IMR-90 (cell line): ENCODE measurements around the gene CARTPT. TPM values are rescaled to one million over a fixed set of nuclear protein-coding genes. Genes with fewer than 3 reads are reported as not detected.

ENCODE experiments used
- ATAC-seq: fragments of 200-7000 bp; cut with Tn5 transposase; 2 replicates; pipeline ENCODE4 v1.9.1; 2020; ENCODE audit warnings: low read depth, mild to moderate bottlenecking, moderate library complexity
- BruUV-seq: library from RNA; stranded (reverse); fragments of 400-500 nt; replicated peaks from 2 replicates; lab custom pipeline; 2021; lab: Mats Ljungman, UMichigan
- CTCF ChIA-PET: fragments of 300-600 bp; formaldehyde crosslinking; extraction: SDS; loops from one replicate; lab custom pipeline; 2021; ENCODE audit warnings: antibody characterized with exemption; lab: Yijun Ruan, JAX
- POLR2A ChIA-PET: fragments of 300-600 bp; sonication (Branson Sonifier 250); formaldehyde crosslinking; loops from one replicate; lab custom pipeline; 2022; ENCODE audit warnings: antibody characterized with exemption; ENCODE audit not compliant: unreplicated experiment; lab: Charles Lee
- DNase-seq: peaks from one replicate; pipeline ENCODE4 v3.0.0; 2013
- H2AFZ ChIP-seq: replicated peaks from 2 replicates; pipeline ENCODE3; 2013; ENCODE audit warnings: low read length, mild to moderate bottlenecking; ENCODE audit not compliant: poor library complexity
- H2AK5ac ChIP-seq: 2 replicates; pipeline ENCODE4 v1.6.1; 2013; ENCODE audit warnings: low read depth, low read length, inconsistent platforms
- H2AK9ac ChIP-seq: replicated peaks from 2 replicates; pipeline ENCODE3; 2013; ENCODE audit warnings: mild to moderate bottlenecking, low read depth, low read length, moderate library complexity; ENCODE audit not compliant: poor library complexity
- H2BK120ac ChIP-seq: 2 replicates; pipeline ENCODE4 v1.6.1; 2013; ENCODE audit warnings: low read depth, low read length, inconsistent platforms
- H2BK15ac ChIP-seq: 3 replicates; pipeline ENCODE4 v1.6.1; 2013; ENCODE audit warnings: low read depth, low read length, inconsistent platforms
- H2BK20ac ChIP-seq: 2 replicates; pipeline ENCODE4 v1.6.1; 2013; ENCODE audit warnings: low read depth, mild to moderate bottlenecking, inconsistent platforms, low read length, moderate library complexity
- H2BK5ac ChIP-seq: 2 replicates; pipeline ENCODE4 v1.6.1; 2013; ENCODE audit warnings: mild to moderate bottlenecking, low read depth, low read length, inconsistent platforms; ENCODE audit not compliant: poor library complexity, severe bottlenecking
- H3K14ac ChIP-seq: replicated peaks from 2 replicates; pipeline ENCODE4 v1.6.1; 2013; ENCODE audit warnings: low read depth, low read length, inconsistent platforms
- H3K18ac ChIP-seq: 2 replicates; pipeline ENCODE4 v1.6.1; 2013; ENCODE audit warnings: low read depth, low read length, control low read depth
- H3K23ac ChIP-seq: 2 replicates; pipeline ENCODE4 v1.6.1; 2013; ENCODE audit warnings: low read depth, low read length, inconsistent platforms
- H3K27ac ChIP-seq: 2 replicates; pipeline ENCODE4 v1.5.1; 2013; ENCODE audit warnings: mild to moderate bottlenecking, control low read depth, low read length; ENCODE audit not compliant: insufficient read depth
- H3K27me3 ChIP-seq: 2 replicates; pipeline ENCODE4 v1.6.1; 2013; ENCODE audit warnings: low read length; ENCODE audit not compliant: control insufficient read depth, insufficient read depth
- H3K36me3 ChIP-seq: 2 replicates; pipeline ENCODE4 v1.6.1; 2013; ENCODE audit warnings: low read length, mixed read lengths; ENCODE audit not compliant: control insufficient read depth, insufficient read depth
- H3K4ac ChIP-seq: 2 replicates; pipeline ENCODE4 v1.6.1; 2013; ENCODE audit warnings: low read depth, low read length, inconsistent platforms
- H3K4me1 ChIP-seq: 2 replicates; pipeline ENCODE4 v1.6.1; 2013; ENCODE audit warnings: low read length, mixed read lengths; ENCODE audit not compliant: control insufficient read depth, insufficient read depth
- H3K4me2 ChIP-seq: 2 replicates; pipeline ENCODE4 v1.6.1; 2013; ENCODE audit warnings: low read depth, mild to moderate bottlenecking, control low read depth, low read length, moderate library complexity
- H3K4me3 ChIP-seq: 2 replicates; pipeline ENCODE4 v1.5.1; 2013; ENCODE audit warnings: low read depth, mild to moderate bottlenecking, control low read depth, low read length, moderate library complexity; ENCODE audit not compliant: insufficient read depth
- H3K56ac ChIP-seq: 2 replicates; pipeline ENCODE4 v1.6.1; 2013; ENCODE audit warnings: low read length, inconsistent platforms; ENCODE audit not compliant: insufficient read depth; ENCODE audit errors: extremely low read depth
- H3K79me1 ChIP-seq, 2 experiments: 2 replicates each; pipeline ENCODE4 v1.6.1; 2013; ENCODE audit warnings: low read length in 2 of 2, inconsistent platforms in 1 of 2, low read depth in 1 of 2
- H3K9ac ChIP-seq: 2 replicates; pipeline ENCODE4 v1.6.1; 2013; ENCODE audit warnings: low read depth, low read length, control low read depth
- H3K9me1 ChIP-seq: 2 replicates; pipeline ENCODE4 v1.6.1; 2013; ENCODE audit warnings: low read length, inconsistent platforms; ENCODE audit not compliant: insufficient read depth
- H3K9me3 ChIP-seq: 2 replicates; pipeline ENCODE4 v1.6.1; 2013; ENCODE audit warnings: low read length; ENCODE audit not compliant: control insufficient read depth, insufficient read depth
- H4K20me1 ChIP-seq: 2 replicates; pipeline ENCODE4 v1.6.1; 2013; ENCODE audit warnings: low read length, inconsistent platforms; ENCODE audit not compliant: insufficient read depth
- H4K5ac ChIP-seq: 2 replicates; pipeline ENCODE4 v1.6.1; 2013; ENCODE audit warnings: mild to moderate bottlenecking, low read depth, low read length, control low read depth
- H4K8ac ChIP-seq, 2 experiments: 2 replicates each; pipeline ENCODE4 v1.6.1; 2013; ENCODE audit warnings: low read depth in 2 of 2, low read length in 2 of 2, control low read depth in 1 of 2, inconsistent platforms in 1 of 2
- H4K91ac ChIP-seq: 2 replicates; pipeline ENCODE4 v1.6.1; 2013; ENCODE audit warnings: low read depth, low read length, inconsistent platforms; ENCODE audit not compliant: insufficient read depth
- BHLHE40 ChIP-seq: fragments of 150-350 bp; IDR thresholded peaks from 2 replicates; pipeline ENCODE4 v1.6.1; 2016; ENCODE audit warnings: mild to moderate bottlenecking, low read depth, low read length
- CEBPB ChIP-seq: IDR thresholded peaks from 2 replicates; pipeline ENCODE4 v1.6.1; 2012; ENCODE audit warnings: low read depth, low read length, improper control_type of control experiment
- CHD1 ChIP-seq: IDR thresholded peaks from 2 replicates; pipeline ENCODE4 v1.6.1; 2012; ENCODE audit warnings: low read depth, low read length, improper control_type of control experiment
- CTCF ChIP-seq: conservative IDR thresholded peaks from 2 replicates; pipeline ENCODE4 v1.5.1; 2012; ENCODE audit warnings: mild to moderate bottlenecking, low read depth, low read length, improper control_type of control experiment
- ELK1 ChIP-seq: fragments of 150-350 bp; IDR thresholded peaks from 2 replicates; pipeline ENCODE4 v1.6.1; 2016; ENCODE audit warnings: low read depth, mild to moderate bottlenecking, low read length, moderate library complexity, borderline replicate concordance
- FOS ChIP-seq: fragments of 150-350 bp; IDR thresholded peaks from 2 replicates; pipeline ENCODE4 v1.6.1; 2016; ENCODE audit warnings: low read depth, low read length
- MAFK ChIP-seq: IDR thresholded peaks from 2 replicates; pipeline ENCODE4 v1.6.1; 2012; ENCODE audit warnings: low read depth, low read length, improper control_type of control experiment
- MAZ ChIP-seq: IDR thresholded peaks from 2 replicates; pipeline ENCODE4 v1.6.1; 2012; ENCODE audit warnings: low read depth, mild to moderate bottlenecking, low read length, improper control_type of control experiment, moderate library complexity, borderline replicate concordance
- MXI1 ChIP-seq: IDR thresholded peaks from 2 replicates; pipeline ENCODE4 v1.6.1; 2012; ENCODE audit warnings: low read depth, mild to moderate bottlenecking, low read length, moderate library complexity, borderline replicate concordance
- NFE2L2 ChIP-seq: fragments of 150-350 bp; IDR thresholded peaks from 2 replicates; pipeline ENCODE4 v1.6.1; 2016; ENCODE audit warnings: low read depth, mild to moderate bottlenecking, low read length
- POLR2A ChIP-seq: IDR thresholded peaks from 2 replicates; pipeline ENCODE4 v1.6.1; 2012; ENCODE audit warnings: mild to moderate bottlenecking, low read depth, low read length
- RAD21 ChIP-seq: IDR thresholded peaks from 2 replicates; pipeline ENCODE4 v1.6.1; 2012; ENCODE audit warnings: low read length, improper control_type of control experiment
- RCOR1 ChIP-seq: IDR thresholded peaks from 2 replicates; pipeline ENCODE4 v1.6.1; 2012; ENCODE audit warnings: mild to moderate bottlenecking, low read length, improper control_type of control experiment; ENCODE audit not compliant: insufficient replicate concordance
- RFX5 ChIP-seq: IDR thresholded peaks from 2 replicates; pipeline ENCODE4 v1.8.0; 2012; ENCODE audit warnings: low read depth, mild to moderate bottlenecking, low read length, moderate library complexity
- SMC3 ChIP-seq: fragments of 150-350 bp; IDR thresholded peaks from 2 replicates; pipeline ENCODE4 v1.6.1; 2016; ENCODE audit warnings: low read depth, mild to moderate bottlenecking, antibody characterized with exemption, low read length, moderate library complexity
- USF2 ChIP-seq: fragments of 150-350 bp; IDR thresholded peaks from 2 replicates; pipeline ENCODE4 v1.6.1; 2017; ENCODE audit warnings: mild to moderate bottlenecking, antibody characterized with exemption, low read length, low read depth
- WGBS, 2 experiments: methylation state at CpG; one replicate each; pipeline versions ENCODE4 v1.1.5 to v1.1.7; 2013; ENCODE audit warnings: missing lambda C conversion rate in 2 of 2; ENCODE audit not compliant: insufficient read length in 1 of 2; ENCODE audit errors: extremely low coverage in 2 of 2; 5-methylcytosine and 5-hydroxymethylcytosine counted together
- dilution Hi-C: fragments of 300-500 bp; cut with HindIII; formaldehyde crosslinking; loops from one replicate; pipeline ENCODE4 v1.14.3; 2018; ENCODE audit warnings: low sequenced_read_pairs; ENCODE audit not compliant: unreplicated experiment
- in situ Hi-C: fragments of 300-500 bp; cut with MboI; formaldehyde crosslinking; loops from 3 replicates; pipeline ENCODE4 v1.14.3; 2019; ENCODE audit warnings: low sequenced_read_pairs, inconsistent platforms, mixed read lengths
- intact Hi-C: fragments of 100-400 bp; cut with micrococcal nuclease; formaldehyde crosslinking; loops from 2 replicates; pipeline ENCODE4 v1.10.0; 2022
- polyA plus RNA-seq, 3 experiments: library from polyadenylated mRNA; depleted of rRNA; stranded (reverse); fragments of >200 nt; gene quantifications; 2 replicates each; pipeline ENCODE4 v1.2.3, GENCODE V29; 2012; ENCODE audit warnings: low replicate concordance in 1 of 3
- total RNA-seq: library from RNA; depleted of rRNA; stranded (reverse); fragments of >200 nt; gene quantifications from 2 replicates; pipeline ENCODE4 v1.2.3, GENCODE V29; 2012

Gene CARTPT
- total and polyA plus RNA-seq, 2 of the 4 experiments (the other 2 are of a cell fraction): not detected

- POLR2A ChIA-PET: no interaction called here
- no TSS peak for BruUV-seq
- no peak; the same call in 1 of the 2 replicates for ATAC-seq
These were observed 32.3 kb downstream of the CARTPT start for GRCh38 chr5:71751422-71751821.

More at GRCh38 chr5:71751422-71751821, 32.3 kb downstream of the CARTPT start:
- H2AFZ ChIP-seq: no peak overlapping the region
- H3K4me3 ChIP-seq: no peak overlapping the region
- no peak overlapping the region for H3K56ac ChIP-seq
- H3K9me1 ChIP-seq: no peaks in the 10 kb centered on the region
- H4K5ac ChIP-seq: no peak overlapping the region
- no peak overlapping the region for H4K8ac ChIP-seq
- no peaks in the 10 kb centered on the region; the same call in 1 of the 2 replicates for H4K20me1 ChIP-seq
- DNase-seq: no peak
- H2AK5ac ChIP-seq: no peak overlapping the region
- no peak overlapping the region for H3K27ac ChIP-seq
- no peak overlapping the region for H2BK120ac ChIP-seq
- no peak overlapping the region for H3K9ac ChIP-seq
- TF ChIP-seq SMC3 (no peak), NFE2L2 (no peak), BHLHE40 (no peak), MAZ (no peak), RAD21 (no peak), FOS (no peak), USF2 (no peak), MAFK (no peak), POLR2A (no peak), ELK1 (no peak), CTCF (no peak), CEBPB (no peak), RCOR1 (no peak), CHD1 (no peak), MXI1 (no peak), RFX5 (no peak)
- CTCF ChIA-PET: no interaction called here
- H2BK20ac ChIP-seq: no peak overlapping the region
- H3K4ac ChIP-seq: no peak overlapping the region
- WGBS, 2 experiments: no CpG with 5 or more reads among the region's 4 CpGs
- no peak overlapping the region for H3K4me2 ChIP-seq
- H3K36me3 ChIP-seq: no peaks in the 10 kb centered on the region
- H3K4me1 ChIP-seq: no peaks in the 10 kb centered on the region
- H3K18ac ChIP-seq: no peak overlapping the region
- in situ Hi-C loops (loop anchor here (10.0 to 25.0 kb wide), 2 partner anchors 89 to 277 kb away; no protein-coding TSS in a partner anchor), dilution Hi-C loops (no loop called here), intact Hi-C loops (no loop called here)
- no peak overlapping the region for H2BK5ac ChIP-seq
- no peak overlapping the region for H3K14ac ChIP-seq
- no peaks in the 10 kb centered on the region for H3K79me1 ChIP-seq
- H2BK15ac ChIP-seq: no peak overlapping the region
- H3K23ac ChIP-seq: no peak overlapping the region
- H4K91ac ChIP-seq: no peak overlapping the region
- H3K9me3 ChIP-seq: no peaks in the 10 kb centered on the region
- H3K27me3 ChIP-seq: peaks cover 5% of the 10 kb centered on the region
- H2AK9ac ChIP-seq: no peak overlapping the region
